Measurements from ENCODE around the gene ZBTB7C. TPM values are rescaled to one million over a fixed set of nuclear protein-coding genes. Genes with fewer than 3 reads are reported as not detected.
A peak's percentile ranks its signal among the peaks of the same experiment; 100 is the strongest.

ZBTB7C gene
- total RNA-seq, 2 experiments from 2014 or later = not detected

GRCh38 chr18:47997338-47997780 lies 411.8 kb downstream of the ZBTB7C start:
- peak; percentile 49 for ATAC-seq
- Mint-ChIP-seq H3K9me3 (peaks cover 13% of the 10 kb centered on the region), H3K4me1 (ENCODE audit: low read depth) (no peaks in the 10 kb centered on the region), H3K4me3 (no peak overlapping the region), H3K27me3 (no peaks in the 10 kb centered on the region), H3K27ac (no peak overlapping the region), H3K36me3 (ENCODE audit: low read depth) (no peaks in the 10 kb centered on the region)
- peak; percentile 62 for DNase-seq
- intact Hi-C loops (cut with micrococcal nuclease) = no loop called here
- ChIA-PET POLR2A (interaction anchor here (0.6 kb wide), 1 partner anchor 119 kb away, joined by 3 read pairs; no protein-coding TSS in a partner anchor), CTCF (interaction anchor here (0.6 to 3.9 kb wide), 29 partner anchors 10 to 248 kb away, joined by 3 to 38 read pairs (median 4); no protein-coding TSS in a partner anchor)
- TF ChIP-seq CTCF (IDR thresholded peaks at IDR 0.05) = peak; percentile 73

- Mint-ChIP-seq H3K27me3 (no peaks in the 10 kb centered on the region), H3K9me3 (peaks cover 13% of the 10 kb centered on the region), H3K27ac (no peak overlapping the region), H3K4me1 (ENCODE audit: low read depth) (no peaks in the 10 kb centered on the region), H3K36me3 (ENCODE audit: low read depth) (no peaks in the 10 kb centered on the region), H3K4me3 (no peak overlapping the region)
- ChIA-PET POLR2A (no interaction called here), CTCF (interaction anchor here (0.7 to 3.9 kb wide), 9 partner anchors 9 to 225 kb away, joined by 3 to 38 read pairs (median 4); no protein-coding TSS in a partner anchor)
- no peak for ATAC-seq
- intact Hi-C loops (cut with micrococcal nuclease) = no loop called here
- TF ChIP-seq CTCF (IDR thresholded peaks at IDR 0.05) = no peak
- DNase-seq = no peak
Observed at GRCh38 chr18:47996091-47996541, 413.1 kb downstream of the ZBTB7C start.

- peaks cover 13% of the 10 kb centered on the region for H3K9me3 Mint-ChIP-seq
- no peak overlapping the region for H3K27ac Mint-ChIP-seq
- DNase-seq (no peak), ATAC-seq (no peak)
- H3K4me3 Mint-ChIP-seq = no peak overlapping the region
- intact Hi-C loops (cut with micrococcal nuclease) = no loop called here
- H3K36me3 Mint-ChIP-seq (ENCODE audit: low read depth) = no peaks in the 10 kb centered on the region
- ChIA-PET POLR2A (no interaction called here), CTCF (interaction anchor here (0.7 to 3.9 kb wide), 4 partner anchors 12 to 147 kb away, joined by 3 to 17 read pairs (median 4); no protein-coding TSS in a partner anchor)
- no peaks in the 10 kb centered on the region for H3K4me1 Mint-ChIP-seq (ENCODE audit: low read depth)
- no peaks in the 10 kb centered on the region for H3K27me3 Mint-ChIP-seq
- TF ChIP-seq CTCF (IDR thresholded peaks at IDR 0.05) = no peak
Observed at GRCh38 chr18:47995654-47996053, 413.5 kb downstream of the ZBTB7C start.

- ChIA-PET POLR2A (no interaction called here), CTCF (no interaction called here)
- Mint-ChIP-seq H3K4me3 (no peak overlapping the region), H3K9me3 (peaks cover 13% of the 10 kb centered on the region), H3K4me1 (ENCODE audit: low read depth) (no peaks in the 10 kb centered on the region), H3K27me3 (no peaks in the 10 kb centered on the region), H3K27ac (no peak overlapping the region), H3K36me3 (ENCODE audit: low read depth) (no peaks in the 10 kb centered on the region)
- no peak for TF ChIP-seq CTCF (IDR thresholded peaks at IDR 0.05)
- no peak for ATAC-seq
- intact Hi-C loops (cut with micrococcal nuclease) = no loop called here
- no peak for DNase-seq
Observed at GRCh38 chr18:47993409-47993808, 415.8 kb downstream of the ZBTB7C start.

GRCh38 chr18:47992976-47993375 lies 416.2 kb downstream of the ZBTB7C start:
- ATAC-seq (no peak), DNase-seq (no peak)
- H3K4me3 Mint-ChIP-seq = no peak overlapping the region
- H3K27me3 Mint-ChIP-seq = no peaks in the 10 kb centered on the region
- no peaks in the 10 kb centered on the region for H3K36me3 Mint-ChIP-seq (ENCODE audit: low read depth)
- ChIA-PET POLR2A (no interaction called here), CTCF (no interaction called here)
- intact Hi-C loops (cut with micrococcal nuclease) = no loop called here
- no peak overlapping the region for H3K27ac Mint-ChIP-seq
- no peaks in the 10 kb centered on the region for H3K4me1 Mint-ChIP-seq (ENCODE audit: low read depth)
- no peak for TF ChIP-seq CTCF (IDR thresholded peaks at IDR 0.05)
- H3K9me3 Mint-ChIP-seq = peaks cover 13% of the 10 kb centered on the region

Measured in activated CD8-positive, alpha-beta T cell treated with anti-CD3 and anti-CD28 coated beads for 36 hours (primary cell).